Mammary epithelial cell (primary cell): Measurements from ENCODE around the gene NOL4L.

Experiments used
- EZH2 ChIP-seq: IDR thresholded peaks from 2 replicates; pipeline ENCODE4 v1.6.1; 2012; ENCODE audit warnings: low read length, inconsistent platforms, borderline replicate concordance
- TF ChIP-seq, protein P1 (sequence below), 2 donors: IDR thresholded peaks in 1 of 2; conservative IDR thresholded peaks in 1 of 2; 2 replicates each; pipeline ENCODE4 v1.5.1; 2011 to 2012; ENCODE audit warnings: inconsistent platforms in 2 of 2, low read length in 2 of 2, mild to moderate bottlenecking in 2 of 2, control low read depth in 1 of 2, low read depth in 1 of 2; ENCODE audit not compliant: insufficient read depth in 1 of 2; ENCODE audit errors: extremely low read depth in 1 of 2

DNA sequence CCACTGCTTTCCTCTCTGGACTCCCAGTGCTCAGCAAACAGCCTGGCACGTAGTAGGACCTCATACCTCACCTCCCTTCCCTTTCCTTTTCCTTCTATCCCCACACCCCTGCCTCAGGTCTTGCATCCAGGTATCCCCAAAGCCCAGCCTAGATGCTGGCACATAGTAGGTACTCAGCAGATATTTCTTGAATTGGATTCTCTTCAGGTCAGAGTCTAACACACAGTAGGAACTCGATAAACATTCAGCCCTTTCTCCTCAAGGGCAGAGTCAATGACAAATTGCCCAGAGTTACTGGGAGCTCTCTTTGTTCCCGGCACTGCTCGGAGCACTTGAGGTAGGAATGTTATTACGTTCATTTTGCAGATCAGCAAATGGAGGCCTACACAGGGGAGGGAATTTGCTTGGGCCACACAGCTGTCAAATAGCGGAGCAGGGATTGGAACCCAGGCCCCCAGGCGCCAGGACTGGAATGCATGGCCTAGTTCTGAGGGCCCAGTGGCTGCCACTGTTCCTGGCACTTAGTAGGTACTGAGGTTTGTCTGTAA, 25.9 kb downstream of the NOL4L start:
- TF ChIP-seq, protein P1, sequence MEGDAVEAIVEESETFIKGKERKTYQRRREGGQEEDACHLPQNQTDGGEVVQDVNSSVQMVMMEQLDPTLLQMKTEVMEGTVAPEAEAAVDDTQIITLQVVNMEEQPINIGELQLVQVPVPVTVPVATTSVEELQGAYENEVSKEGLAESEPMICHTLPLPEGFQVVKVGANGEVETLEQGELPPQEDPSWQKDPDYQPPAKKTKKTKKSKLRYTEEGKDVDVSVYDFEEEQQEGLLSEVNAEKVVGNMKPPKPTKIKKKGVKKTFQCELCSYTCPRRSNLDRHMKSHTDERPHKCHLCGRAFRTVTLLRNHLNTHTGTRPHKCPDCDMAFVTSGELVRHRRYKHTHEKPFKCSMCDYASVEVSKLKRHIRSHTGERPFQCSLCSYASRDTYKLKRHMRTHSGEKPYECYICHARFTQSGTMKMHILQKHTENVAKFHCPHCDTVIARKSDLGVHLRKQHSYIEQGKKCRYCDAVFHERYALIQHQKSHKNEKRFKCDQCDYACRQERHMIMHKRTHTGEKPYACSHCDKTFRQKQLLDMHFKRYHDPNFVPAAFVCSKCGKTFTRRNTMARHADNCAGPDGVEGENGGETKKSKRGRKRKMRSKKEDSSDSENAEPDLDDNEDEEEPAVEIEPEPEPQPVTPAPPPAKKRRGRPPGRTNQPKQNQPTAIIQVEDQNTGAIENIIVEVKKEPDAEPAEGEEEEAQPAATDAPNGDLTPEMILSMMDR (conservative IDR thresholded peaks at IDR 0.05 in 1 of 2, IDR thresholded peaks at IDR 0.05 in 1 of 2; ENCODE audit: extremely low read depth in 1 of 2, insufficient read depth in 1 of 2, low read depth in 1 of 2, low read length in 2 of 2): no peak
- no peak for TF ChIP-seq EZH2
